HG03457 (cell line): Measurements from ENCODE around the gene PFN3.
A peak's percentile ranks its signal among the peaks of the same experiment; 100 is the strongest.
"Not testable (repeated sequence)": the region's sequence is repeated elsewhere in the genome, so short reads cannot be mapped to it uniquely, and the experiment has no call there.

Experiments
- ATAC-seq: cut with Tn5 transposase; IDR thresholded peaks from one replicate; pipeline ENCODE4 v1.9.1; 2021; ENCODE audit warnings: moderate number of reproducible peaks; ENCODE audit not compliant: unreplicated experiment

The PFN3 gene

DNA sequence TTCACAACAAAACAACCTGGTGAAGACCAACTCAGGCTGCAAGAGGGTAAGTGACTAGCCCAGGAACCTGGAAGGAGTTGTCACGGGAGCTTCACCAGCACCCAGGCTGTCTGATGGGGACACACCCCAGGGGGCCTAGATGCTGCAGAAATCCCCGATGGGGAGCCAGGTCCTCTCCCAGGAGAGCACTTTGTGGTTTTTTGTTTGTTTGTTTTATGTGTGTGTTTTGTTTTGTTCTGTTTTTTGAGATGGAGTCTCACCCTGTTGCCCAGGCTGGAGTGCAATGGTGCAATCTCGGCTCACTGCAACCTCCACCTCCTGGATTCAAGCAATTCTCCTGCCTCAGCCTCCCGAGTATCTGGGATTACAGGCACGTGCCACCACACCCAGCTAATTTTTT lies 24.9 kb downstream of the PFN3 start:
- not testable (repeated sequence) for ATAC-seq

DNA sequence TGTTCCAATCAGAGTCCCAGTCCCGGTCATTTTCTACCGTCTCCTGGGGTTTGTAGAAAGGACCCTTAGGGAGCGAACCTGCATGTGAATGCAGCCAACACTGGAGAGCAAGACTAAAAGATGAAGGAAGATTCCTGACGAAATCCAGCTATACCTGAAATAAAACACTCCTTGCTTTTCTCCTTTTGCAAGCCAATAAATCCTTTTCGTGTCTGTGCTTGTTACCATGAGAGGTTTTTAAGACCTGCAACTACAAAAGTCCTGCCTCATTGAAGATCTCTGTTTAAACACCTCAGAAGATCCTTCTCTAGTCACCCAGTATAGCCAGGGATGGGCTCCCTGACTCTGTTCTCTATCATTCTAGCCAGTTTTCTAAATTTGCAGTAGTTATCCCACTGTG lies 26.2 kb downstream of the PFN3 start:
- no peak for ATAC-seq

DNA sequence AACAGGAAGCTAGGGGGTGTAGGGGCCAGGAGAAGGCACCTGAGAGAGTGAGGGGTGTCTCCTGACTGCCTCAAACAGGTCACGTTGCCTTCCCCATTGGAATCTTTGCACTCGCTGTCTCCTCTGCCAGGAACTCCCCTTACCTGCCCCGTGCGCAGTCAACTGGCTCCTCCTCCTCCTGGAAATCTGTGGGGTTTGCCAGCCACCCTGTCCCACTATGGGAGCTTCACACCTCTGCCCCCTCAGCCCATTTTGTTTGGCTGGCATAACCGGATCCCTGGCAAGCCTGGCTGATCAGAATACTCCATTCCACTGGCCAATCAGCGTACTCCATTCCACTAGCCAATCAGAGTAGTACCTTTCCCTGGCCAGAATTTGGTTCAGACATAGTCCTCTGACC lies 26.7 kb downstream of the PFN3 start:
- no peak for ATAC-seq

GRCh38 chr5:177372910-177373309 lies 27.6 kb downstream of the PFN3 start:
- ATAC-seq: no peak

DNA sequence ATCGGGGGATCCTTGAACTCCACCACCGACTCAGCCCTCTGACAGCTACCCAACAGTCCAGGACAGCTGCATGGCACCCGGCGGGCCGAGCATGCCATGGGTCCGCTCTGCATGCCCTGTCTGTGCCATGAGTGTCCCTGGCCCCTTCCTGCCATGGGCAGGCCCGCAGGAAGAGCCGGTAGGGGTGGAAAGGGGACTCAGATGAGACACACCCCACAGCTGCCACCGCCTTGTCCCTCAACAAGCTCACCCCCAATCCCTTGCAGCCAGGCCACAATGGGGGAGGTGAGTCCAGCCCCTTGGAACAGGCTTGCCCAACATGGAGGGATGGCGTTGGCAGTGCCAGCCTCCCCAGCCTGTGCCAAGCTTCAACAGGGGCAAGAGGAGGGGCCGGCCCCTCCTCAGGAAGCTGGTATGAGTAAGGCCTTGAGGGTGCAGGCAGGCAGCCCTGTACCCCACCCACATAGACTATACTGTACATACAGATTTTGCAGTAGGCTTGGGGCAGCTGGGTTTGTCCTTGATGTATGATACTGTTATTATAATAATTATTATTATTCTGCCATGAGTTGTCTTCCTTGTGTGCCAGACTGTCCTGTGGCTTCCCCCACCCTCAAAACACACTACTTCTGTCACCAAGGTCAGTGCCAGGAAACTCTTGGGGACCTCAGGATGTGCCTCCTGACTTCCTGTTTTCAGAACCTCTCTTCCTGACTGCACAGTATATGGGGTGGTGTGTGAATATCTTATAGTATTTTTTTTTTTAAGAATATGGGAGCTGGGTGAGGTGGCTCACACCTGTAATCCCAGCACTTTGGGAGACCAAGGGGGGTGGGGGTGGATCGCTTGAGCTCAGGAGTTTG lies 28.2 kb downstream of the PFN3 start:
- no peak for ATAC-seq

GRCh38 chr5:177371120-177372033 lies 29.1 kb downstream of the PFN3 start:
- no peak for ATAC-seq

DNA sequence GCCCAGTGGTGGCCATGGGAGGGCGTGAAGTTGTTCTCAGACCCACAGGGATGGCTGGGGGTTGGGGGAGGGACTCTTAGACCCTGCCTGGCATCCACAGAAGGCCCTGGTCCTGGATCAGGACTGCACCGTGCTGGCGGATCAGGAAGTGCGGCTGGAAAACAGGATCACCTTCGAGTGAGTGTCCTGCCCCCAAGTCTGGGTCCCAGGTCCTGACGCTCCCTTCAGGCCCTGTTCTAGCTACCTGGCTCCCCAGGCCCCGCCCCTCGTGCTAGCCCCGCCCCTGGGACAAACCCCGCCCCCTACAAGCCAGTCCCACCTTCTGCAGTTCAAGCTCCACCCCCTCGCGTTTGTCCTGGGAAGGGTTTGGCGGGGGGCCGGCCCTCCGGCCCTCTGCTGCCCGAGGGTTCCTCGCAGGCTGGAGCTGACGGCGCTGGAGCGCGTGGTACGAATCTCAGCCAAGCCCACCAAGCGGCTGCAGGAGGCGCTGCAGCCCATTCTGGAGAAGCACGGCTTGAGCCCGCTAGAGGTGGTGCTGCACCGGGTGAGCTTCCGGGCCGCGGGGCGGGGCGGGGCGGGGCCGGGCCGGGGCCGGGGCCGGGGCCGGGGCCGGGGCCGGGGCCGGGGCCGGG lies 29.9 kb downstream of the PFN3 start:
- peak; percentile 39 for ATAC-seq

- no peak for ATAC-seq
Observed at GRCh38 chr5:177369645-177370440, 30.6 kb downstream of the PFN3 start.

DNA sequence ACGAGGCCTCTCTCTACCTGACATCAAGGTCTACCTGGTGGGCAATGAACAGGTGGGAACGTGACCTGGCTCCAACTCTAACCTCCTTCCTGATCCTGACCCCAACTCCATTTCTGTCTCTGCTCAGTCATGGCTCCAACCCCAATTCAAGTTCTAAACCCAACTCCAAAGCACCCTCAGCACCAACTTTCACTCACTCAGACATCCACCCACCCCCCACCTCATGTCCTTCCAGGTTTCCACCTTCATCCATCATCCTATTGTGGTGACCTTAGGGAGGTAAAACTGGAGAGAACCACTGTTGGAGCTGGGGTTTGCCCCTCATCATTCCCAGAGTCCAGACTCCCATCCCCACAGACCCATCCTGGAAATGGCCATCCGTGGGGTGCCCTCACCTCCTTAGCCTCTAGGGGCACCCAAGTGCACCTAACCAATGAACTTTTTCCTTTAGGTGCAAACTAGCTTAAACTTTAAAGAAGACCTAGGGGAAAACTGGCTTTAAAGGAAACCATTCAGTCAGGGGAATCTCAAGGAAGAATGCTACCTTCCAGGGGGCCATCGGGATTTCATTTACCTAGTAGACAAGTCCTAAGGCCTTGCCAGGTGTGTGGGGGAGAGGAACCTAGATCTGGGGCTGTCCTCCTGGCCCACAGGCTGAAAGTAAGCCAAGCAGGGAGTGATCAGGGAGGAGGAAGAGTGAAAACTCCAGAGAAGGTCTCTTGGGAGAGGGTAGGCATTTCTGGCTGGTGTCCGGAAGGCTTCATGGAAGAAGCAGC lies 31.4 kb downstream of the PFN3 start:
- no peak for ATAC-seq

- no peak for ATAC-seq
Observed at GRCh38 chr5:177367981-177368868, 32.2 kb downstream of the PFN3 start.

- ATAC-seq: no peak
Observed at GRCh38 chr5:177367323-177367848, 33.1 kb downstream of the PFN3 start.

DNA sequence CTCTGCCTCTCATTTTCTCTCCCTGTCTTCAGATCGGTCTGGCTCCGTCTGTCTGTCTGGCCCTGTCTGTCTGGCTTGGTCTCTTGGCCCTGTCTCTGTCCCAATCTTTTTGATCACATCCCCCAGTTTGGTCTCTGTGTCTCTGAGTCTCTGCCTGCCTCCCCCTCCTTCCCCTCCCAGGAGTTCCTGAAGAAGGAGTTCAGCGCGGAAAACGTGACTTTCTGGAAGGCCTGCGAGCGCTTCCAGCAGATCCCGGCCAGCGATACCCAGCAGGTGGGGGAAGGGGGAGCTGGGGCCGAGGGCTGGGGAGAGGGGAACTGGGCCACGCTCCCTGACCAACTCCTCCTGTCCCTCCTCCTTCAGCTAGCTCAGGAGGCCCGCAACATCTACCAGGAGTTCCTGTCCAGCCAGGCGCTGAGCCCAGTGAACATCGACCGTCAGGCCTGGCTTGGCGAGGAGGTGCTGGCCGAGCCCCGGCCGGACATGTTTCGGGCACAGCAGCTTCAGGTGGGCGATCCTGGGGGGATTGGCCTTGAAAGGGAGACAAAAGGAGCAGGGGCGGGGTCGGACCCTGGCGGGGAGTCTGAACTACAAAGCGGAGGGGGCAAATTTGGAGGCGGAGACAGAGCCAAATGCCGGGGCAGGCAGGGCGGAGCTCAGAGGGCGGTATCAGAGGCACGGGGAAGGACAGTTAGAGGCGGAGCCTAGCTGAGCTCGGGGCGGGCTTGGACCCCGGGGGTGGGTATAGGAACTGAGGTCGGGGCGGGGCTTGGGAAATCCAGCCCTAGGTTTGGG lies 33.7 kb downstream of the PFN3 start:
- ATAC-seq: no peak

- ATAC-seq: no peak
Observed at GRCh38 chr5:177365845-177366527, 34.5 kb downstream of the PFN3 start.

- no peak for ATAC-seq
Observed at GRCh38 chr5:177364159-177364962, 36.1 kb downstream of the PFN3 start.

- ATAC-seq: no peak
Observed at GRCh38 chr5:177363565-177363964, 36.9 kb downstream of the PFN3 start.
